GM18498 (cell line): ENCODE data around the gene AREL1.

Source experiments
- ATAC-seq: cut with Tn5 transposase; IDR thresholded peaks from one replicate; pipeline ENCODE4 v1.9.1; 2021; ENCODE audit warnings: mild to moderate bottlenecking, moderate library complexity; ENCODE audit not compliant: unreplicated experiment

Gene AREL1

GRCh38 chr14:74660863-74661262 is 52.0 kb downstream of the AREL1 start:
- ATAC-seq: no peak

GRCh38 chr14:74660167-74660566 is 52.7 kb downstream of the AREL1 start:
- ATAC-seq: no peak

- ATAC-seq: no peak
Observed at GRCh38 chr14:74658535-74659131, 54.2 kb downstream of the AREL1 start.

GRCh38 chr14:74656964-74657363 is 55.9 kb downstream of the AREL1 start:
- no peak for ATAC-seq

GRCh38 chr14:74655599-74656395 is 57.1 kb downstream of the AREL1 start:
- ATAC-seq: no peak

GRCh38 chr14:74654931-74655330 is 57.9 kb downstream of the AREL1 start:
- ATAC-seq: no peak

GRCh38 chr14:74653386-74654138 is 59.3 kb downstream of the AREL1 start:
- ATAC-seq: no peak

- no peak for ATAC-seq
Observed at GRCh38 chr14:74652541-74652940, 60.3 kb downstream of the AREL1 start.

GRCh38 chr14:74650927-74651686 is 61.8 kb downstream of the AREL1 start:
- no peak for ATAC-seq

- no peak for ATAC-seq
Observed at GRCh38 chr14:74649673-74650072, 63.2 kb downstream of the AREL1 start.

- ATAC-seq: no peak
Observed at GRCh38 chr14:74649167-74649566, 63.7 kb downstream of the AREL1 start.

- no peak for ATAC-seq
Observed at GRCh38 chr14:74648601-74649000, 64.3 kb downstream of the AREL1 start.

- ATAC-seq: no peak
Observed at GRCh38 chr14:74647678-74648461, 65.0 kb downstream of the AREL1 start.

- no peak for ATAC-seq
Observed at GRCh38 chr14:74647061-74647677, 65.7 kb downstream of the AREL1 start.

GRCh38 chr14:74645756-74646470 is 67.0 kb downstream of the AREL1 start:
- no peak for ATAC-seq

- no peak for ATAC-seq
Observed at GRCh38 chr14:74645244-74645643, 67.6 kb downstream of the AREL1 start.

GRCh38 chr14:74641601-74642391 is 71.1 kb downstream of the AREL1 start:
- ATAC-seq: no peak

- ATAC-seq: no peak
Observed at GRCh38 chr14:74638966-74639365, 73.9 kb downstream of the AREL1 start.
